ENCODE results near the gene ZBTB11.
"Not testable (repeated sequence)": the region's sequence is repeated elsewhere in the genome, so short reads cannot be mapped to it uniquely, and the experiment has no call there.

ZBTB11 gene

GRCh38 chr3:101643009-101643844 is 33.7 kb downstream of the ZBTB11 start:
- Histone ChIP-seq H3K36me3 (peaks cover 8 to 27% (median 15%) of the 10 kb centered on the region in 11 experiments; a peak in 21 of 22 replicates), H3K27me3 (no peaks in the 10 kb centered on the region), H3K9ac (no peak overlapping the region), H4K20me1 (no peaks in the 10 kb centered on the region), H3K9me3 (replicated peaks in 1 of 11) (no peaks in the 10 kb centered on the region), H3K4me2 (peak overlapping the region in 4 of 11 experiments; percentile 52 to 76 (median 56); a peak in 5 of 22 replicates), H3K4me3 (no peak overlapping the region), H3K4me1 (peaks cover 0 to 30% (median 14%) of the 10 kb centered on the region in 10 experiments; a peak in 15 of 20 replicates), H3K27ac (peak overlapping the region in 3 of 11 experiments; percentile 14 to 61 (median 28); a peak in 4 of 22 replicates)
- no peak for TF ChIP-seq Cebpa-rat (IDR thresholded peaks at IDR 0.05)

GRCh38 chr3:101642441-101642840 is 34.5 kb downstream of the ZBTB11 start:
- no peak overlapping the region for H3K27ac ChIP-seq
- H3K4me3 ChIP-seq = no peak overlapping the region
- H3K4me1 ChIP-seq = peaks cover 0 to 30% (median 14%) of the 10 kb centered on the region in 10 experiments; a peak in 15 of 20 replicates
- TF ChIP-seq Cebpa-rat (IDR thresholded peaks at IDR 0.05) = no peak
- 0 out of 22 replicates have a peak overlapping the region, but pooled peaks of 1 of the 11 experiments have one; percentile 76 for H3K4me2 ChIP-seq
- no peaks in the 10 kb centered on the region for H4K20me1 ChIP-seq
- no peaks in the 10 kb centered on the region for H3K9me3 ChIP-seq (replicated peaks in 1 of 11)
- peaks cover 0 to 20% (median 8%) of the 10 kb centered on the region in 11 experiments; a peak in 11 of 22 replicates for H3K36me3 ChIP-seq
- no peak overlapping the region for H3K9ac ChIP-seq
- no peaks in the 10 kb centered on the region for H3K27me3 ChIP-seq

- not testable (repeated sequence) for H3K27ac ChIP-seq; H3K4me2 ChIP-seq; H3K9me3 ChIP-seq (replicated peaks in 1 of 11); H3K27me3 ChIP-seq; H4K20me1 ChIP-seq; H3K9ac ChIP-seq; H3K4me3 ChIP-seq
- H3K36me3 ChIP-seq = peaks cover 0 to 11% (median 2%) of the 10 kb centered on the region in 11 experiments; a peak in 6 of 22 replicates
- H3K4me1 ChIP-seq = peaks cover 0 to 30% (median 14%) of the 10 kb centered on the region in 10 experiments; a peak in 15 of 20 replicates
Observed at GRCh38 chr3:101641397-101642115, 35.4 kb downstream of the ZBTB11 start.

GRCh38 chr3:101640256-101640655 is 36.7 kb downstream of the ZBTB11 start:
- peaks cover 0 to 28% (median 14%) of the 10 kb centered on the region in 10 experiments; a peak in 15 of 20 replicates for H3K4me1 ChIP-seq
- 0 out of 22 replicates have a peak, but pooled peaks cover 0 to 5% (median 0%) of the 10 kb centered on the region in 11 experiments for H3K36me3 ChIP-seq
- no peak overlapping the region for H3K27ac ChIP-seq
- H3K4me3 ChIP-seq = no peak overlapping the region
- no peaks in the 10 kb centered on the region for H4K20me1 ChIP-seq
- H3K9me3 ChIP-seq (replicated peaks in 1 of 11) = no peaks in the 10 kb centered on the region
- no peaks in the 10 kb centered on the region for H3K27me3 ChIP-seq
- no peak overlapping the region for H3K9ac ChIP-seq
- no peak overlapping the region for H3K4me2 ChIP-seq
- TF ChIP-seq Cebpa-rat (IDR thresholded peaks at IDR 0.05) = no peak

GRCh38 chr3:101639280-101639963 is 37.5 kb downstream of the ZBTB11 start:
- no peak overlapping the region for H3K27ac ChIP-seq
- peaks cover 0 to 20% (median 8%) of the 10 kb centered on the region in 10 experiments; a peak in 15 of 20 replicates for H3K4me1 ChIP-seq
- no peaks in the 10 kb centered on the region for H4K20me1 ChIP-seq
- no peak for TF ChIP-seq Cebpa-rat (IDR thresholded peaks at IDR 0.05)
- H3K4me3 ChIP-seq = no peak overlapping the region
- no peak overlapping the region for H3K9ac ChIP-seq
- H3K36me3 ChIP-seq = no peaks in the 10 kb centered on the region
- H3K9me3 ChIP-seq (replicated peaks in 1 of 11) = no peaks in the 10 kb centered on the region
- no peaks in the 10 kb centered on the region for H3K27me3 ChIP-seq
- H3K4me2 ChIP-seq = no peak overlapping the region

- Histone ChIP-seq H3K4me3 (no peak overlapping the region), H3K9ac (no peak overlapping the region), H3K4me2 (no peak overlapping the region), H4K20me1 (no peaks in the 10 kb centered on the region), H3K27ac (no peak overlapping the region), H3K9me3 (replicated peaks in 1 of 11) (no peaks in the 10 kb centered on the region), H3K4me1 (peaks cover 0 to 9% (median 0%) of the 10 kb centered on the region in 10 experiments; a peak in 3 of 20 replicates), H3K36me3 (no peaks in the 10 kb centered on the region), H3K27me3 (no peaks in the 10 kb centered on the region)
- no peak for TF ChIP-seq Cebpa-rat (IDR thresholded peaks at IDR 0.05)
Observed at GRCh38 chr3:101638261-101638745, 38.6 kb downstream of the ZBTB11 start.

GRCh38 chr3:101637451-101637850 is 39.5 kb downstream of the ZBTB11 start:
- Histone ChIP-seq H3K9me3 (replicated peaks in 1 of 11) (no peaks in the 10 kb centered on the region), H3K4me2 (no peak overlapping the region), H4K20me1 (no peaks in the 10 kb centered on the region), H3K36me3 (no peaks in the 10 kb centered on the region), H3K4me3 (no peak overlapping the region), H3K9ac (no peak overlapping the region), H3K27ac (no peak overlapping the region), H3K27me3 (no peaks in the 10 kb centered on the region), H3K4me1 (0 out of 20 replicates have a peak, but pooled peaks cover 0 to under 1% (median 0%) of the 10 kb centered on the region in 10 experiments)
- TF ChIP-seq Cebpa-rat (IDR thresholded peaks at IDR 0.05) = no peak

GRCh38 chr3:101635954-101636798 is 40.8 kb downstream of the ZBTB11 start:
- Histone ChIP-seq H3K9ac (no peak overlapping the region), H3K27me3 (no peaks in the 10 kb centered on the region), H3K9me3 (replicated peaks in 1 of 11) (no peaks in the 10 kb centered on the region), H3K27ac (no peak overlapping the region), H3K4me3 (no peak overlapping the region), H4K20me1 (no peaks in the 10 kb centered on the region), H3K4me2 (no peak overlapping the region), H3K4me1 (no peaks in the 10 kb centered on the region), H3K36me3 (no peaks in the 10 kb centered on the region)
- no peak for TF ChIP-seq Cebpa-rat (IDR thresholded peaks at IDR 0.05)
